Left ventricle myocardium inferior (tissue), 1 donor: ENCODE data around the gene ERVFRD-1. TPM values are rescaled to one million over a fixed set of nuclear protein-coding genes. Genes with fewer than 3 reads are reported as not detected.
"Not testable (repeated sequence)": the region's sequence is repeated elsewhere in the genome, so short reads cannot be mapped to it uniquely, and the experiment has no call there.

ENCODE experiments used
- DNase-seq: peaks from one replicate; pipeline ENCODE4 v3.0.0-alpha.2; 2020
- H3K27ac ChIP-seq: fragments of 200-600 bp; replicated peaks from 2 replicates; pipeline ENCODE4 v1.8.0; 2021
- H3K27me3 ChIP-seq: fragments of 200-600 bp; 2 replicates; pipeline ENCODE4 v1.8.0; 2021; ENCODE audit warnings: low read depth
- H3K36me3 ChIP-seq: fragments of 200-600 bp; 2 replicates; pipeline ENCODE4 v1.8.0; 2021
- H3K4me1 ChIP-seq: fragments of 200-600 bp; 2 replicates; pipeline ENCODE4 v1.8.0; 2021
- H3K4me3 ChIP-seq: fragments of 200-600 bp; 2 replicates; pipeline ENCODE4 v1.8.0; 2021; ENCODE audit warnings: mild to moderate bottlenecking, moderate library complexity
- H3K9me3 ChIP-seq: fragments of 200-600 bp; replicated peaks from 2 replicates; pipeline ENCODE4 v1.8.0; 2021
- CTCF ChIP-seq: fragments of 200-600 bp; IDR thresholded peaks from 2 replicates; pipeline ENCODE4 v1.8.0; 2021; ENCODE audit warnings: antibody characterized with exemption, mild to moderate bottlenecking, borderline replicate concordance
- intact Hi-C: fragments of 100-400 bp; cut with micrococcal nuclease; formaldehyde crosslinking; loops from one replicate; pipeline ENCODE4 v1.11.0; 2022
- total RNA-seq: library from RNA; stranded (reverse); fragmentation: NEBNext Ultra II Directional; extraction: Animal tissue kit (Norgen Biotek cat#: 25700); gene quantifications from one replicate; pipeline ENCODE4 v1.2.1, GENCODE V29; 2021
- donor health status: DM: no; HTN: yes; CAD: no; lungs with severe emphysema.

ERVFRD-1 gene
- total RNA-seq, 1 donor from 2014 or later, result not detected

- peaks cover 39% of the 10 kb centered on the region for H3K4me1 ChIP-seq
- no peaks in the 10 kb centered on the region for H3K36me3 ChIP-seq
- H3K9me3 ChIP-seq, result no peaks in the 10 kb centered on the region
- no peak for TF ChIP-seq CTCF
- no peak overlapping the region for H3K4me3 ChIP-seq
- no peak overlapping the region for H3K27ac ChIP-seq
- intact Hi-C loops, result no loop called here
- no peaks in the 10 kb centered on the region for H3K27me3 ChIP-seq
- DNase-seq, result no peak
These were observed 15.4 kb upstream of the ERVFRD-1 start for GRCh38 chr6:11126876-11127275.

GRCh38 chr6:11123978-11124377 lies 12.5 kb upstream of the ERVFRD-1 start:
- no peak for DNase-seq
- H3K27ac ChIP-seq, result no peak overlapping the region
- intact Hi-C loops, result no loop called here
- no peak overlapping the region for H3K4me3 ChIP-seq
- H3K27me3 ChIP-seq, result no peaks in the 10 kb centered on the region
- no peaks in the 10 kb centered on the region for H3K36me3 ChIP-seq
- TF ChIP-seq CTCF, result no peak
- H3K4me1 ChIP-seq, result peaks cover 39% of the 10 kb centered on the region
- H3K9me3 ChIP-seq, result no peaks in the 10 kb centered on the region

GRCh38 chr6:11122380-11122779 lies 10.9 kb upstream of the ERVFRD-1 start:
- H3K4me1 ChIP-seq, result peaks cover 26% of the 10 kb centered on the region
- no peak for TF ChIP-seq CTCF
- DNase-seq, result no peak
- H3K36me3 ChIP-seq, result no peaks in the 10 kb centered on the region
- H3K9me3 ChIP-seq, result no peaks in the 10 kb centered on the region
- no peaks in the 10 kb centered on the region for H3K27me3 ChIP-seq
- no peak overlapping the region for H3K27ac ChIP-seq
- intact Hi-C loops, result no loop called here
- no peak overlapping the region for H3K4me3 ChIP-seq

- Histone ChIP-seq H3K4me1 (peaks cover 26% of the 10 kb centered on the region), H3K27ac (no peak overlapping the region), H3K9me3 (no peaks in the 10 kb centered on the region), H3K27me3 (no peaks in the 10 kb centered on the region), H3K4me3 (no peak overlapping the region), H3K36me3 (no peaks in the 10 kb centered on the region)
- intact Hi-C loops, result no loop called here
- no peak for DNase-seq
- no peak for TF ChIP-seq CTCF
These were observed 10.3 kb upstream of the ERVFRD-1 start for GRCh38 chr6:11121851-11122250.

- H3K27ac ChIP-seq, result no peak overlapping the region
- intact Hi-C loops, result no loop called here
These were observed 8.9 kb upstream of the ERVFRD-1 start for GRCh38 chr6:11120271-11121005.

GRCh38 chr6:11115808-11116536 lies 4.4 kb upstream of the ERVFRD-1 start:
- H3K4me3 ChIP-seq, H3K9me3 ChIP-seq, DNase-seq, H3K36me3 ChIP-seq, intact Hi-C loops, H3K27ac ChIP-seq, H3K27me3 ChIP-seq: not testable (repeated sequence)
- H3K4me1 ChIP-seq, result peaks cover 16% of the 10 kb centered on the region

More at GRCh38 chr6:11120271-11121005, 8.9 kb upstream of the ERVFRD-1 start:
- no peak for TF ChIP-seq CTCF
- no peaks in the 10 kb centered on the region for H3K36me3 ChIP-seq
- no peak overlapping the region for H3K4me3 ChIP-seq
- no peaks in the 10 kb centered on the region for H3K27me3 ChIP-seq
- peaks cover 26% of the 10 kb centered on the region for H3K4me1 ChIP-seq
- no peak for DNase-seq
- H3K9me3 ChIP-seq, result no peaks in the 10 kb centered on the region
